Adrenal gland (tissue), 5 donors: ENCODE measurements around the gene TRIM69.

Experiments
- CTCF ChIP-seq, 6 experiments: fragments of 450-650 bp in 4 of 6; fragments of 200-600 bp in 2 of 6; sonication (generic) in 1 of 6; IDR thresholded peaks; 1 replicate in 5 of 6; 2 replicates in 1 of 6; pipeline versions ENCODE4 v1.5.1 to v1.8.0; 2016 to 2021; ENCODE audit warnings: antibody characterized with exemption in 6 of 6, mild to moderate bottlenecking in 2 of 6, moderate library complexity in 1 of 6
- POLR2A ChIP-seq, 2 donors: fragments of 450-650 bp; IDR thresholded peaks; one replicate each; pipeline ENCODE4 v1.6.1; 2017; ENCODE audit warnings: antibody characterized with exemption in 2 of 2, mild to moderate bottlenecking in 2 of 2, moderate library complexity in 1 of 2
- donor health status: DM: no; HTN: no; CAD: no.

- no peak for TF ChIP-seq CTCF (IDR thresholded peaks at IDR 0.05)
- TF ChIP-seq POLR2A (IDR thresholded peaks at IDR 0.05) = no peak
These were observed 8.7 kb upstream of the TRIM69 start for GRCh38 chr15:44727485-44728231.
